ENCODE measurements around the gene CLEC6A.
"Not testable (repeated sequence)": the region's sequence is repeated elsewhere in the genome, so short reads cannot be mapped to it uniquely, and the experiment has no call there.

Gene CLEC6A

GRCh38 chr12:8495671-8496070 lies 39.9 kb downstream of the CLEC6A start:
- DNase-seq (ENCODE audit: low read depth, low spot score): not testable (repeated sequence)

- DNase-seq (ENCODE audit: low read depth, low spot score): not testable (repeated sequence)
Observed at GRCh38 chr12:8496074-8496473, 40.3 kb downstream of the CLEC6A start.

DNA sequence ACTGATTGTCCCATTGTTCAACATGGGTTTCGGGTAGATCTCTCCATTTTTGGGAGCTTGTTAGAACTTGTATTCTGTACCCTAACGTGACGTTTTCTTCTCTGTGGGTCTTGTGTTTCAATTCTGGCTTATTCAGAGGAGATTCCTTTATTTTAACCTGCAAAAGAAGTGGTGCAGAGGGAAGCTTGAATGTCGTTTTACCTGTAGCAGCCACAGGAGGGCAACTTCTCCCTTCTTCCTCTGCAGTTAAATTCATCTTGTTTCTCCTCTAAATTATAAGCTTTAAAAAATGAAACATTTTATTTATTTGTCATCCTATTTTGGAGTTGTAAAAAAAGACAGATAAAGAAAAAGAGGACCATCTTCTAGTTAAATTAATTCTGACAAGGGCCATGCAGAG lies 43.9 kb downstream of the CLEC6A start:
- DNase-seq (ENCODE audit: low read depth, low spot score): no peak

DNA sequence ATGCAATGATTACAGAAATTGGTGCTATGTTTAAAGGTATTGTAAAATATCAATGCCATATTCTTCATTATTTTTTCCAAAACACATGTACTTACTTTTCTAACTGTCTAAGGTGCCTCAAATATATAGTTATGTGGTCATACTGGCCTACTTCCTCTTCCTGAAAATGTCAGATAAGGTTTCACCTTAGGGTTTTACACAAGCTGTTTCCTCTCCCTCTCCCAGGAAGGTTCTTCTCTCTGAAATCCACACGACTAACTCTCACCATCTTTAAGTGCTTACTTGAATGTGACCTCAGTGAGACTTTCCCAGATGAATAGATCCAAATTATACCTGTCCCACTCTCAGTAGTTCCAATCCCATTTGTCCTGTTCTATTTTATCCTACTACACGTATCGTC lies 46.0 kb downstream of the CLEC6A start:
- DNase-seq (ENCODE audit: low read depth, low spot score): no peak

GRCh38 chr12:8504351-8504750 lies 48.6 kb downstream of the CLEC6A start:
- DNase-seq (ENCODE audit: low read depth, low spot score): no peak

DNA sequence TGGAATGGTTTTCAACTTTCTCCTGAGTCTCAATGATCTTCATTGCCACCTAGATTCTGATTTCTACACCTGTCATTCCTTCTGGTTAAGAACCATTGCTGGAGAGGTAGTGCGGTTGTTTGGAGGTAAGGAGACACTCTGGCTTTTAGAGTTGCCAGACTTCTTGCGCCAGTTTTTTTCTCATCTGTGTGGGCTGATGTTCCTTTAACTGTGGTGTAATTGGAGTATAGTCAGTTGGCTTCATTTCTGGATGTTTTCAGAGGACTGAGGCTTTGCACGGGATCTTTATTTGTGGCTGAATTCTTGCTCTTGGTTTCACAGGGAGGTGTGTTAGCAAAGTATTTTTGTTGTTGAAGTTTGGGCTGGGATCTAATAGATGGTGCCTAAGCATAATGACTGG lies 51.8 kb downstream of the CLEC6A start:
- DNase-seq (ENCODE audit: low read depth, low spot score): no peak

DNA sequence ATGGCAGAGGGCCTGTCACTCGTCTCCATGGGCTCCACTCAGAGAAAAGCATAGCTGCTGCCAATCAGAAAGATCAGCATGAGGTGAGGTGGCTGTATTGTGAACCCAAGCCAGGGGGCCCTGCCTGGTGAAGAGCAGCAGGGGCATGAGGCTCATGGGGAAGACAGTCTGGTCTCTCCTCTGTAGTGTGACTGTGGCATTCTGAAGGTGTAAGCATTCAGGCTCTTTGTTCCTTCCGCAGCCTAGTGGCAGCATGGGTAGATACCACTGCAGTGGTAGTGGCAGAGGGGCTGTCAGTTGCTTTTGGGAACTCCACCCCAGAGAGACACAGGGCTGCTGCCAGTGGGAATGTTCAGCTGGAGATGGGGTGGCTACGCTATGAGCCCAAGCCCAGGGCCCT lies 52.5 kb downstream of the CLEC6A start:
- DNase-seq (ENCODE audit: low read depth, low spot score): no peak

GRCh38 chr12:8508910-8509841 lies 53.4 kb downstream of the CLEC6A start:
- no peak for DNase-seq (ENCODE audit: low read depth, low spot score)

- DNase-seq (ENCODE audit: low read depth, low spot score): no peak
Observed at GRCh38 chr12:8513256-8513655, 57.5 kb downstream of the CLEC6A start, which contains the start of gene CLEC4D. Gene CLEC4D, plus strand, starts transcription at chr12:8513503. Its CDS starts 230 bp downstream, at chr12:8513733.

DNA sequence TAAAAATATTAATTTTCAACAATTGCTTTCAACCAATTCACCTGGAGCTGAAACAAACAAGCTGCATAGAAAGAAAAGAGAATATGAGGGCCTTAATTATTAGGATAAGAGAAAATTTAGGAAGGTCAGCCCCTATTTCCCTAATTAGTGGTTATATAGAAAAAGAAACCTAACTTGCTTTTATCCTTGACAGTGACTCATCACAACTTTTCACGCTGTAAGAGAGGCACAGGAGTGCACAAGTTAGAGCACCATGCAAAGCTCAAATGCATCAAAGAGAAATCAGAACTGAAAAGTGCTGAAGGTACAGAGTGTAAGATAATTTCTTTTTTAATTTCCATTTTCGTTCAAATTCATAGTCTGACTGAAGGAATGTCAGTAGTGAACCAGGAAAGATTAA lies 62.2 kb downstream of the CLEC6A start:
- no peak for DNase-seq (ENCODE audit: low read depth, low spot score)

- no peak for DNase-seq (ENCODE audit: low read depth, low spot score)
Observed at GRCh38 chr12:8519171-8519570, 63.4 kb downstream of the CLEC6A start.

DNA sequence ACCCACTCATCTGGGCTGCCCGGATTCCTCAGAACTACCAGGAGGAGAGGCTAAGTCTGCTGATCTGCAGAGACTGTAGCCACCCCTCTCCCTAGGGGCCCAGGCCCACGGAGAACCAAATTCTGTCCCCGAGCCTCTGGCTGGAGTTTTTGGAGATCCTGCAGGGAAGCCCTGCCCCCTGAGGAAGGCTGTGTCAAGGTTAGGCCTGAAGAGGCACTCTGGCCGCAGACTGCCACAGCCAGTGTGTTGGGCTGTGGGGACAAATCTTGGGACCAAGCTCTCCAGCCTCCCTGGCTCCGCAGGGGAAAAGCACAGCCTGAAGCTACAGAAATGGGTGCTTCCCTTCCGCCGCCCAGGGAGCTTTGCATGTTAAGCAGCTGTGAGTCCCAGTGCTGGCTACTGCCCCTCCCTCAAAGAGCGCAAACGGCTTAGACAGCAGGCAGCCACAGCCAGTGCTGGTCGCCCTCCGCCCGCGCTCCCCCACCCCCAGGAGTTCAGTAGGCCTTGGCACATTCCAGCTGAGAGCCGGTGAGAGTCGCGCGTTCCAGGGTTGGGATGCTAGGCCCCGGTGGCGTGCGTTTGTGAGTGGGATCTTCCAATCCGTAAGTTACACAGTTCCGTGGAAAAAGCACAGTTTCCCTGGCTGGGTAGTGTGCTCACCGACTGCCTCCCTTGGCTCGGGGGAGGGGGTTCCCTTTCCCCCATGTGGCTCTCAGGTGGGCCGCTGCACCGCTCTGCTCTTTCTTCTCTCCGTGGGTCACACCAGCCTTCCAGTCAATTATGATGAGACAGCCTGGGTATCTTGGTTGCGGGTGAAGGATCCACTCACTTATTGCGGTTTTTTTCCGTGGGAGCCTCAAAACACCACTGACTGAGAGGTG lies 71.7 kb downstream of the CLEC6A start:
- no peak for DNase-seq (ENCODE audit: low read depth, low spot score)

Data from iPS DF 19.7 (cell line).